Stomach (tissue), 4 donors: Measurements from ENCODE around the gene ARSG.

Experiments used
- EP300 ChIP-seq: sonication (generic); formaldehyde crosslinking; IDR thresholded peaks from one replicate; pipeline ENCODE4 v1.6.1; 2017; ENCODE audit warnings: antibody characterized with exemption
- POLR2A ChIP-seq, 4 donors: fragments of 450-650 bp; IDR thresholded peaks; one replicate each; pipeline ENCODE4 v1.6.1; 2016; ENCODE audit warnings: antibody characterized with exemption in 4 of 4, control low read depth in 2 of 4, mild to moderate bottlenecking in 1 of 4, moderate library complexity in 1 of 4

GRCh38 chr17:68401288-68401687, 110.0 kb downstream of the ARSG start:
- TF ChIP-seq EP300 = no peak
- TF ChIP-seq POLR2A (IDR thresholded peaks at IDR 0.05) = no peak
